HEK293T (cell line): ENCODE measurements around the gene MYO16.

Experiments
- BHLHE40 ChIP-seq: fragments of 450-650 bp; IDR thresholded peaks from 2 replicates; pipeline ENCODE4 v1.6.1; 2016; ENCODE audit warnings: mild to moderate bottlenecking, moderate library complexity, borderline replicate concordance
- CTBP1 ChIP-seq: fragments of 450-650 bp; IDR thresholded peaks from 2 replicates; pipeline ENCODE4 v1.6.1; 2016; ENCODE audit warnings: borderline replicate concordance
- ELF4 ChIP-seq: fragments of 450-650 bp; IDR thresholded peaks from 2 replicates; pipeline ENCODE4 v1.6.1; 2017; ENCODE audit warnings: antibody characterized with exemption
- FOXA1 ChIP-seq: fragments of 450-650 bp; IDR thresholded peaks from 2 replicates; pipeline ENCODE4 v1.6.1; 2016; ENCODE audit warnings: mild to moderate bottlenecking
- FOXK2 ChIP-seq: fragments of 450-650 bp; IDR thresholded peaks from 2 replicates; pipeline ENCODE4 v1.6.1; 2016; ENCODE audit warnings: mild to moderate bottlenecking
- FOXM1 ChIP-seq: fragments of 450-650 bp; IDR thresholded peaks from 2 replicates; pipeline ENCODE4 v1.6.1; 2017; ENCODE audit warnings: mild to moderate bottlenecking, borderline replicate concordance
- HDGF ChIP-seq: fragments of 450-650 bp; IDR thresholded peaks from 2 replicates; pipeline ENCODE4 v1.6.1; 2017; ENCODE audit warnings: antibody characterized with exemption, borderline replicate concordance
- L3MBTL2 ChIP-seq: fragments of 450-650 bp; conservative IDR thresholded peaks from 2 replicates; pipeline ENCODE4 v1.6.1; 2016; ENCODE audit warnings: mild to moderate bottlenecking
- SP1 ChIP-seq: fragments of 450-650 bp; IDR thresholded peaks from 2 replicates; pipeline ENCODE4 v1.6.1; 2017
- SUZ12 ChIP-seq: fragments of 450-650 bp; IDR thresholded peaks from 2 replicates; pipeline ENCODE4 v1.6.1; 2016; ENCODE audit warnings: mild to moderate bottlenecking
- TARDBP ChIP-seq: fragments of 450-650 bp; IDR thresholded peaks from 2 replicates; pipeline ENCODE4 v1.6.1; 2016
- ZNF384 ChIP-seq: fragments of 450-650 bp; IDR thresholded peaks from 2 replicates; pipeline ENCODE4 v1.6.1; 2016
- TF ChIP-seq, protein P1 (sequence below): fragments of 450-650 bp; IDR thresholded peaks from 2 replicates; pipeline ENCODE4 v1.6.1; 2016

DNA sequence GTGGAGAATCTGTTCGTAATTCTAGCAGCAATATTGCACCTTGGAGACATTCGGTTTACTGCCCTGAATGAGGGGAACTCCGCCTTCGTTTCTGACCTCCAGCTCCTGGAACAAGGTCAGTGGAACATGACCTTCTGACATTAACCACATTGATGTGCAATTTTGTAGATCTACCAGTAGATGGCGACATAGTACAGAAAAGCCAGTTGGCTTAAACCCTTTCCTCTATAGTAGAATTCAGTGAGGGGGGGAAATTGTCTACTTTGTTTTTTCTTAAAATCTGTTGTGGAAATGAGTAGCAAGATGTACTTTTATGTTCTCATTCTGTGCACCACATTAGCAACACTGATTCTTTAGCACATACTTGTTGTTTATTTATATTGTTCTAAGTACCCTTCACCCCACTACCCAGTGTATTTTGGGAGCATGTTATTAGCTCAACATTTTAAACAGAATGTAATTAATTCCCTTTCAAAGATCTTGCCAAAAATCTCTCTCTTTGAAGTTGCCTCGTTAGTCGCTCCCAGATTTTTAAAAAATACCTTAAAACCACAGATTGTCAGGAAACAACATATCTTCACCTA is 332.2 kb downstream of the MYO16 start:
- TF ChIP-seq BHLHE40: no peak
- no peak for TF ChIP-seq SP1
- TF ChIP-seq SUZ12: no peak
- TF ChIP-seq FOXM1: no peak
- no peak for TF ChIP-seq L3MBTL2
- no peak for TF ChIP-seq HDGF
- TF ChIP-seq, protein P1, sequence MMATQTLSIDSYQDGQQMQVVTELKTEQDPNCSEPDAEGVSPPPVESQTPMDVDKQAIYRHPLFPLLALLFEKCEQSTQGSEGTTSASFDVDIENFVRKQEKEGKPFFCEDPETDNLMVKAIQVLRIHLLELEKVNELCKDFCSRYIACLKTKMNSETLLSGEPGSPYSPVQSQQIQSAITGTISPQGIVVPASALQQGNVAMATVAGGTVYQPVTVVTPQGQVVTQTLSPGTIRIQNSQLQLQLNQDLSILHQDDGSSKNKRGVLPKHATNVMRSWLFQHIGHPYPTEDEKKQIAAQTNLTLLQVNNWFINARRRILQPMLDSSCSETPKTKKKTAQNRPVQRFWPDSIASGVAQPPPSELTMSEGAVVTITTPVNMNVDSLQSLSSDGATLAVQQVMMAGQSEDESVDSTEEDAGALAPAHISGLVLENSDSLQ: no peak
- TF ChIP-seq FOXK2: no peak
- TF ChIP-seq FOXA1: no peak
- TF ChIP-seq ELF4: no peak
- TF ChIP-seq ZNF384: no peak
- TF ChIP-seq CTBP1: no peak
- TF ChIP-seq TARDBP: no peak
